Spleen (tissue), 7 donors: Measurements from ENCODE around the gene RETREG1.

Experiments
- CTCF ChIP-seq, 11 experiments: fragments of 200-600 bp in 7 of 11; fragments of 450-650 bp in 4 of 11; sonication (generic) in 4 of 11; IDR thresholded peaks in 8 of 11; conservative IDR thresholded peaks in 3 of 11; 1 replicate in 7 of 11; 2 replicates in 4 of 11; pipeline versions ENCODE4 v1.4.0 to v1.8.0; 2016 to 2021; ENCODE audit warnings: antibody characterized with exemption in 11 of 11, inconsistent platforms in 4 of 11, mild to moderate bottlenecking in 1 of 11
- POLR2A ChIP-seq, 3 donors: fragments of 450-650 bp; IDR thresholded peaks; one replicate each; pipeline ENCODE4 v1.5.1; 2017; ENCODE audit warnings: antibody characterized with exemption in 3 of 3, mild to moderate bottlenecking in 1 of 3
- donor health status: DM: no; HTN: no; CAD: no; lungs with moderate emphysema.
- donor health status: DM: no; HTN: no; CAD: no.
- donor health status: DM: no; HTN: no; CAD: no.

DNA sequence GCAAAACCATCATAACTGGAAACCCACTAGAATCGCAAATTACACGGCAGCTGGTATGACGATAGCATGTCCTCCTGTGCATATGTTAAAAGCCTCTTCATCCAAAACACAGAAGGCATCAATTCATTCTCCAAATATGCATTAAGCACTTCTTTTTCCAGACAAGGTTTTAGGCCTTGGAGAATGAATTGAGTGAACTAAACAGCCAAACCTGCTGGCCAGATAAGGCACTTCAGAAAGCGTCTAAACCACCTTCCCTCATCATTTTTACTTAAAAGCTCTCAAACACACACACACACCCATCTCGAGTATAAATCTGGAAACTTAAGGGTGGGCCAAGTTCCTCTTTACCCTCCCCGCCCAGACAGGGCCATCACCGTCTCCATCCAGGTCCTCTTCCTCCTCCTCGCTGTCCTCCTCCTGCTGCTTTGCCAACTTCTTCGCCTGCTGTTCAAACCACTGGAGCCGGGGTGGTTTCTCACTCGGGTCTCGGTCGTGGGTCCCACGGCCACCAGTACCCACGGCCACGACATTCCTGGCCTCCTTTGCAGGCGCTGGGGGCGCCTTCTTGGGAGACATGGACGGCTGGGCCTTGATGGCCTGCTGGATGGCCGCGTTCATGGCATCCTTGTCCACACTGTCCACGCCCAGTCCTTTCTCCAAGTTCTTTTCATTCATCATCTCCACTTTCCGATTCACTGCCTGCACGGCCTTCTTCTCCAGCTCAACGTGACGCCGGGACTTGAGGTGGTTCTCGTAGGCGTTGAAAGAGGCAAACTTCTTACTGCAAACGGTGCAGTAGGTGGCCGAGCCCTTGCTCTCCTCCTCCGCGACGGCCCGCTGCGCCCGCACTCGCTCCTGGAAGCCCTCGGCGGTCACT is 151.9 kb downstream of the RETREG1 start:
- TF ChIP-seq POLR2A (IDR thresholded peaks at IDR 0.05): no peak
- TF ChIP-seq CTCF (IDR thresholded peaks at IDR 0.05 in 8 of 11, conservative IDR thresholded peaks at IDR 0.05 in 3 of 11): no peak
